ENCODE results near the gene UGT2A1. TPM values are rescaled to one million over a fixed set of nuclear protein-coding genes. Genes with fewer than 3 reads are reported as not detected.

The UGT2A1 gene
- total RNA-seq: not detected
- total RNA-seq (2013): not detected

DNA sequence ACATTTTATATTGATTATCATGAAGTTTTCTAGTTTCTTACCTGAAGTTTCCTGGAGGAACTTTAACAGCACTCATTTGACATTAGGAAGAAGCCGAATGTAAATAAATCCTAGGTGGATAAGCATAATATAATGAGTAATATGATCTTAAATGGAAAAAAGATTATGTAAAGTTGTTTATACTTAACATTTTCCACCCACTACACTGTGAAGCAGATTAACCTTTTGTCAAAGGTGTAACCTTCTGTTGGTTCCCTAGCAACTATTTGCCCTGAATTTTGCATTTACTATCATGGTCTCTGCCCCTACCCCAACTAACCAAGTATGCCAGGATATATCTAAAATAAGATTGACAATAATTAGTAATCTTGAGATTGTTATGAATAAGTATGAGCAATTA lies at the start of gene UGT2A1:
UGT2A1 (minus strand) TSS at position 101 of the 400 bp plus-strand sequence. CDS start 5,603 bp downstream, outside the sequence.
- no peaks in the 10 kb centered on the region for H3K9me3 Mint-ChIP-seq
- Histone ChIP-seq H3K4me3 (ENCODE audit: low read length) (no peak within 1 kb of the TSS), H3K27me3 (ENCODE audit: control insufficient read depth, insufficient read depth, low read length) (no peaks in the 10 kb centered on the region), H3K9me3 (ENCODE audit: control insufficient read depth, insufficient read depth, low read length) (no peaks in the 10 kb centered on the region), H3K27ac (ENCODE audit: low read length) (no peak within 1 kb of the TSS), H3K4me1 (ENCODE audit: control insufficient read depth, insufficient read depth, low read length) (no peaks in the 10 kb centered on the region), H3K36me3 (ENCODE audit: control insufficient read depth, insufficient read depth, low read length) (no peaks in the 10 kb centered on the region)
- H3K27ac Mint-ChIP-seq: no peak within 1 kb of the TSS
- DNase-seq (no peak), ATAC-seq (no peak)
- no peak within 1 kb of the TSS for H3K4me3 Mint-ChIP-seq
- H3K4me1 Mint-ChIP-seq: no peaks in the 10 kb centered on the region
- no peaks in the 10 kb centered on the region for H3K27me3 Mint-ChIP-seq (ENCODE audit: low read depth in 2 of 2)
- TF ChIP-seq, protein P1, sequence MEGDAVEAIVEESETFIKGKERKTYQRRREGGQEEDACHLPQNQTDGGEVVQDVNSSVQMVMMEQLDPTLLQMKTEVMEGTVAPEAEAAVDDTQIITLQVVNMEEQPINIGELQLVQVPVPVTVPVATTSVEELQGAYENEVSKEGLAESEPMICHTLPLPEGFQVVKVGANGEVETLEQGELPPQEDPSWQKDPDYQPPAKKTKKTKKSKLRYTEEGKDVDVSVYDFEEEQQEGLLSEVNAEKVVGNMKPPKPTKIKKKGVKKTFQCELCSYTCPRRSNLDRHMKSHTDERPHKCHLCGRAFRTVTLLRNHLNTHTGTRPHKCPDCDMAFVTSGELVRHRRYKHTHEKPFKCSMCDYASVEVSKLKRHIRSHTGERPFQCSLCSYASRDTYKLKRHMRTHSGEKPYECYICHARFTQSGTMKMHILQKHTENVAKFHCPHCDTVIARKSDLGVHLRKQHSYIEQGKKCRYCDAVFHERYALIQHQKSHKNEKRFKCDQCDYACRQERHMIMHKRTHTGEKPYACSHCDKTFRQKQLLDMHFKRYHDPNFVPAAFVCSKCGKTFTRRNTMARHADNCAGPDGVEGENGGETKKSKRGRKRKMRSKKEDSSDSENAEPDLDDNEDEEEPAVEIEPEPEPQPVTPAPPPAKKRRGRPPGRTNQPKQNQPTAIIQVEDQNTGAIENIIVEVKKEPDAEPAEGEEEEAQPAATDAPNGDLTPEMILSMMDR (IDR thresholded peaks at IDR 0.05): no peak
- no CpG with 5 or more reads among the region's 1 CpG for WGBS (ENCODE audit: insufficient coverage)
- H3K36me3 Mint-ChIP-seq: no peaks in the 10 kb centered on the region
- intact Hi-C loops (cut with micrococcal nuclease): no loop called here

DNA sequence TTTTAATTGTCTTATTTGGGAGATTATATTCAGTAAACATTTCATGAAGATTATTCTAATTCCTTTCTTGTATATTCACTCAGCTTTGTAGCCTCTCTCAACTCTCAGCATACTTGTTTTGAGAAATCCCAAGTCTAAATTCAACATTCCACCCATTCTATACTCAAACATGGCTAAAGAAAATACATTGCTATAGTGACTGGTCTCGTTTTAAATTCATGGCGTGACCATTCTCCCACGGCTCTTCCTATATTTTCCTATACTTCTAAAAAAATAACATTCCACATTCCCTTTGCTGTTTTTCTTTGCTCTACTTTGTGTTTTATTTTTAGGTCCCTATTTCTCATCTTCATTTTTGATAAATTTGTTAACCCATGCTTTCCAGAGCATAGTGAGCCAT lies 49.2 kb upstream of the UGT2A1 start:
- intact Hi-C loops (cut with micrococcal nuclease): no loop called here
- no peak for DNase-seq
- WGBS (ENCODE audit: insufficient coverage): 82% methylated on average over 3 of the region's 3 CpGs
- no peak overlapping the region for H3K4me3 Mint-ChIP-seq
- TF ChIP-seq, protein P1 (IDR thresholded peaks at IDR 0.05): no peak
- no peak overlapping the region for H3K27ac ChIP-seq (ENCODE audit: low read length)
- no peak overlapping the region for H3K4me3 ChIP-seq (ENCODE audit: low read length)
- H3K4me1 Mint-ChIP-seq: no peaks in the 10 kb centered on the region
- H3K27me3 ChIP-seq (ENCODE audit: control insufficient read depth, insufficient read depth, low read length): no peaks in the 10 kb centered on the region
- no peak for ATAC-seq
- H3K9me3 ChIP-seq (ENCODE audit: control insufficient read depth, insufficient read depth, low read length): no peaks in the 10 kb centered on the region
- no peaks in the 10 kb centered on the region for H3K4me1 ChIP-seq (ENCODE audit: control insufficient read depth, insufficient read depth, low read length)
- H3K36me3 ChIP-seq (ENCODE audit: control insufficient read depth, insufficient read depth, low read length): no peaks in the 10 kb centered on the region
- peaks cover 0 to 2% of the 10 kb centered on the region in 2 donors for H3K9me3 Mint-ChIP-seq
- H3K36me3 Mint-ChIP-seq: no peaks in the 10 kb centered on the region
- no peaks in the 10 kb centered on the region for H3K27me3 Mint-ChIP-seq (ENCODE audit: low read depth in 2 of 2)
- H3K27ac Mint-ChIP-seq: no peak overlapping the region

DNA sequence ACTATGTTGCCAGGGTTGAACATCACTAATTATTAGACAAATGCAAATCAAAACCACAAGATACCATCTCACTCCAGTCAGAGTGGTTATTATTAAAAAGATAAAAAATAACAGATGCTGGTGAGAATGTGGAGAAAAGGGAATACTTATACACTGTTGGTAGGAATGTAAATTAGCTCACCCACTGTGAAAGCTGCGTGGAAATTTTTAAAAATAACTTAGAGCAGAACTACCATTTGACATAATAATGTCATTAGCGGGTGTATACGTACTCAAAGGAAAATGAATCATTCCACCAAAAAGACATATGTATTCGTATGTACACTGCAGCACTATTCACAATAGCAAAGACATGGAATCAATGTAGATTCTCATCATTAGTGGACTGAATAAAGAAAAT lies 48.6 kb upstream of the UGT2A1 start:
- no peaks in the 10 kb centered on the region for H3K36me3 ChIP-seq (ENCODE audit: control insufficient read depth, insufficient read depth, low read length)
- no peaks in the 10 kb centered on the region for H3K36me3 Mint-ChIP-seq
- H3K27ac ChIP-seq (ENCODE audit: low read length): no peak overlapping the region
- ATAC-seq: no peak
- no peaks in the 10 kb centered on the region for H3K9me3 ChIP-seq (ENCODE audit: control insufficient read depth, insufficient read depth, low read length)
- H3K9me3 Mint-ChIP-seq: peaks cover 0 to 2% of the 10 kb centered on the region in 2 donors
- no peaks in the 10 kb centered on the region for H3K27me3 Mint-ChIP-seq (ENCODE audit: low read depth in 2 of 2)
- no peak overlapping the region for H3K27ac Mint-ChIP-seq
- H3K4me1 Mint-ChIP-seq: no peaks in the 10 kb centered on the region
- 96% methylated on average over 3 of the region's 4 CpGs for WGBS (ENCODE audit: insufficient coverage)
- TF ChIP-seq, protein P1 (IDR thresholded peaks at IDR 0.05): no peak
- H3K4me3 ChIP-seq (ENCODE audit: low read length): no peak overlapping the region
- DNase-seq: no peak
- no peak overlapping the region for H3K4me3 Mint-ChIP-seq
- no peaks in the 10 kb centered on the region for H3K4me1 ChIP-seq (ENCODE audit: control insufficient read depth, insufficient read depth, low read length)
- no peaks in the 10 kb centered on the region for H3K27me3 ChIP-seq (ENCODE audit: control insufficient read depth, insufficient read depth, low read length)
- intact Hi-C loops (cut with micrococcal nuclease): no loop called here

DNA sequence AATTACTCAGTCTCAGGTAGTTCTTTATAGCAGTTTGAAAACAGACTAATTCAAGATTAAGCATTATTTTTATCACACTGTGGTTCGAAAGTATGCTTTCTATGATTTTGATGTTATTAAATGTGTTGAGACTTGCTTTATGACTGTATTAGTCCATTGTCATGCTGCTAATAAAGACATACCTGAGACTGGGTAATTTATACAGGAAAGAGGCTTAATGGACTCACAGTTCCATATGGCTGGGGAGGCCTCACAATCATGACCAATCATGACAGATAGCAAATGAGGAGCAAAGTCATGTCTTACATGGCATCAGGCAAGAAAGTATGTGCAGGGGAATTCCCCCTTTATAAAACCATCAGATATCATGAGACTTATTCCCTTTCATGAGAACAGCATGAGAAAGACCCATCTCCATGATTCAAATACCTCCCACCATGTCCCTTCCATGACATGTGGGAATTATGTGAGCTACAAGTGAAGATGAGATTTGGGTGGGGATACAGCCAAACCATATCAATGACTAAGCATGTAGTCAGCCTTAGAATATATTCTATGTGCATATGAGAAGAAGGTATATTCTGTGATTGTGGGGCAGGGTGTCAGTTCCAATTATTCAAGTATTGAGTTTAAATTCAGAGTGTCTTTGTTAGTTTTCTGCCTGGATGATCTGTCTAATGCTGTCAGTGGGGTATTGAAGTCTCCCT lies 44.6 kb upstream of the UGT2A1 start:
- Histone ChIP-seq H3K4me3 (ENCODE audit: low read length) (no peak overlapping the region), H3K9me3 (ENCODE audit: control insufficient read depth, insufficient read depth, low read length) (no peaks in the 10 kb centered on the region), H3K4me1 (ENCODE audit: control insufficient read depth, insufficient read depth, low read length) (no peaks in the 10 kb centered on the region), H3K27me3 (ENCODE audit: control insufficient read depth, insufficient read depth, low read length) (no peaks in the 10 kb centered on the region), H3K36me3 (ENCODE audit: control insufficient read depth, insufficient read depth, low read length) (no peaks in the 10 kb centered on the region), H3K27ac (ENCODE audit: low read length) (no peak overlapping the region)
- no peaks in the 10 kb centered on the region for H3K4me1 Mint-ChIP-seq
- H3K4me3 Mint-ChIP-seq: no peak overlapping the region
- H3K27ac Mint-ChIP-seq: no peak overlapping the region
- H3K9me3 Mint-ChIP-seq: peaks cover 0 to 2% of the 10 kb centered on the region in 2 donors
- TF ChIP-seq, protein P1 (IDR thresholded peaks at IDR 0.05): no peak
- ATAC-seq: no peak
- 88% methylated on average over 1 of the region's 1 CpG for WGBS (ENCODE audit: insufficient coverage)
- H3K27me3 Mint-ChIP-seq (ENCODE audit: low read depth in 2 of 2): peaks cover 0 to 3% of the 10 kb centered on the region in 2 donors
- DNase-seq: no peak
- no peaks in the 10 kb centered on the region for H3K36me3 Mint-ChIP-seq
- intact Hi-C loops (cut with micrococcal nuclease): no loop called here

All from natural killer cell (primary cell).